Mucosa of rectum (tissue), 2 donors: Measurements from ENCODE around the gene SMAP1.

Experiments
- H3K27ac ChIP-seq, 2 donors: one replicate each; pipeline ENCODE4 v1.7.0; 2013; ENCODE audit warnings: inconsistent platforms in 2 of 2, low read depth in 2 of 2, low read length in 2 of 2
- H3K27me3 ChIP-seq, 2 donors: one replicate each; pipeline ENCODE4 v1.7.0; 2013; ENCODE audit warnings: low read length in 2 of 2; ENCODE audit not compliant: control insufficient read depth in 2 of 2, insufficient read depth in 2 of 2
- H3K36me3 ChIP-seq, 2 donors: one replicate each; pipeline ENCODE4 v1.7.0; 2013; ENCODE audit warnings: low read length in 2 of 2; ENCODE audit not compliant: control insufficient read depth in 2 of 2, insufficient read depth in 2 of 2
- H3K4me1 ChIP-seq, 2 donors: one replicate each; pipeline ENCODE4 v1.7.0; 2013; ENCODE audit warnings: low read length in 2 of 2, mild to moderate bottlenecking in 1 of 2; ENCODE audit not compliant: control insufficient read depth in 2 of 2, insufficient read depth in 2 of 2
- H3K4me3 ChIP-seq, 2 donors: one replicate each; pipeline ENCODE4 v1.7.0; 2013; ENCODE audit warnings: low read length in 2 of 2
- H3K9ac ChIP-seq, 2 donors: one replicate each; pipeline ENCODE4 v1.7.0; 2013; ENCODE audit warnings: low read length in 2 of 2, low read depth in 1 of 2, mild to moderate bottlenecking in 1 of 2
- H3K9me3 ChIP-seq, 2 donors: one replicate each; pipeline ENCODE4 v1.7.0; 2013; ENCODE audit warnings: low read length in 2 of 2; ENCODE audit not compliant: control insufficient read depth in 2 of 2
- donor health status: healthy.
- donor health status: Normal muscosa, but diverticular disease.

The SMAP1 gene

DNA sequence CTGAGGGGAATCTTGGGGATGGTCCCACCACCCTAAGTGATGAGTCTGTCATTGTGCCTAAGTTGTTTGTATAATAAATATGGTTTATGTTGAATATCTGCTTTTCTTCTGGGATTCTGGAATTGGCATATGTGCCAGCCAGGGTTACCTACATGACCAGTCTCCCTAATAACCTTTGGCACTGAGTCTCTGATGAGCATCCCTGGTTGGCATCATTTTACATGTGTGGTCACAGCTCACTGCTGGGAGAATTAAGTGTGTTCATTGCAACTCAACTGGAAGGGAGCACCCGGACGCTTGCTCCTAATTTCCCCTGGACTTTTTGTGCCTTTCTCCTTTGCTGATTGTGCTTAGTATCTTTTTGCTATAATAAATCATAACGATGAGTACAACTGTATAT, 8.1 kb downstream of the SMAP1 start:
- Histone ChIP-seq H3K4me3 (no peak overlapping the region), H3K9me3 (no peaks in the 10 kb centered on the region), H3K9ac (no peak overlapping the region), H3K4me1 (peaks cover 2 to 16% of the 10 kb centered on the region in 2 donors), H3K36me3 (no peaks in the 10 kb centered on the region), H3K27me3 (no peaks in the 10 kb centered on the region), H3K27ac (no peak overlapping the region)

DNA sequence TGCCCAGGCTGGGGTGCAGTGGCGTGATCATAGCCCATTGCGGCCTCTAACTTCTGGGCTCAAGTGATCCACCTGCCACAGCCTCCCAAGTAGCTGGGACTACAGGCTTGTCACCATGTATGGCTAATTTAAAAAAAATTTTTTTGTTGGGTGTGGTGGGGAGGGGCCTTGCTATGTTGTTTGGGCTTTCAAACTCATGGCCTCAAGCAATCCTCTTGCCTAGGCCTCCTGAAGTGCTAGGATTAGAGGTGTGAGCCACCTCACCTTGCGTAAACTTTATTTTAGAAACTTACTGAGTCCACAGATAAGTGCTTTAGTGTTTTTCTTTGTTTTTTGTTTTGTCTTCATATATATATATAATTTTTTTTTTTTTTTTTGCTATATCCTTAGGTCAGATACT, 9.1 kb downstream of the SMAP1 start:
- Histone ChIP-seq H3K36me3 (no peaks in the 10 kb centered on the region), H3K27me3 (no peaks in the 10 kb centered on the region), H3K9ac (no peak overlapping the region), H3K9me3 (no peaks in the 10 kb centered on the region), H3K27ac (no peak overlapping the region), H3K4me3 (no peak overlapping the region), H3K4me1 (peaks cover 2 to 12% of the 10 kb centered on the region in 2 donors)

DNA sequence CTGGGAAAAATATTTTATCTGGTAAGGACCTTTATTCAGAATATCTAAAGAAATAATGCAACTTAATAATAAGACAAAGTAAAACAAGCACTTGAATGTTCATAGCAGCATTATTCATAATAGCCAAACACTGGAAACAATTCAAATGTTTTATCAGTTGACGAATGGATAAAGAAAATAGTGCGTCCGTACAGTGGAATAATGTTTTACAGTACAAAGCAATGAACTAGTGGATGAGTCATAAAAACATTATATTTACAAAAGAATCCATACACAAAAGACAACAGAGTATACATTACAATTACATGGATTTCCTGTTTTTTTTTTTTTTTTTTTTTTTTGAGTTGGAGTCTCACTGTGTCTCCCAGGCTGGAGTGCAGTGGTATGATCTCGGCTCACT, 12.7 kb downstream of the SMAP1 start:
- H3K27ac ChIP-seq = no peak overlapping the region
- peaks cover 2% of the 10 kb centered on the region in 2 donors for H3K4me1 ChIP-seq
- H3K9ac ChIP-seq = no peak overlapping the region
- H3K27me3 ChIP-seq = no peaks in the 10 kb centered on the region
- H3K4me3 ChIP-seq = no peak overlapping the region
- H3K36me3 ChIP-seq = no peaks in the 10 kb centered on the region
- no peaks in the 10 kb centered on the region for H3K9me3 ChIP-seq

DNA sequence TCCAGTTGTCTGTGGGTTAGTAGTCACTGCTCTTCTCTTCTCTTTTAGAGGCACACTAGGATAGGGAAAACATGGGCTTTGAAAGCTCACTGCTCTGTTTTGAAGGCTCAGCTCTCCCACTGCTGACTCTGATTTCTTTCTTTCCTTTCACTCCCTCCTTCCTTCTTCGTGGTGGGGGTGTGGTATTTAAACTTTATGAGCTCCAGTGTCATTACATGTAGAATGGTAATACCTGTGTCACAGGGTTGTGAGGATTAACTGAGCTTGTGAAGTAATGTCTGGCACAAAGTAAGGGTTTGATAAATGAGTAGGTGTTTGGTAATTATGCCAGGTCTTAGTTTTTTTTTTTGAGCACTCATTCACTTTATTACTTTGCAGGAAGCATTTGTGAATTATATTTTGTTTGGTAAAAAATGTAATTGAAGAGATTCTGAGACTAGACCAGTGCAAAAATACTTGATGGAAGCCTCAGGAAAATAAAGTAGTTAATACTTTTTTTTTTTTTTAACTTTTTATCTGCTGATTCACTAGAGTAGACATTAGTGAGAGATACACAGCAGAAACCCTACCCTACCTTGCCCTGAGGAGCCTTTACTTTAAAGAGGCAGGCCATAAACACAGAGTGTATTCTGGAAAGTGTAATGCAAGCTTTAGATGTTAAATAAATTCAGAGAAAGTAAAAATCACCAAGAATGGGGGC, 17.3 kb downstream of the SMAP1 start:
- Histone ChIP-seq H3K4me3 (no peak overlapping the region), H3K4me1 (peaks cover 2 to 4% of the 10 kb centered on the region in 2 donors), H3K27ac (no peak overlapping the region), H3K27me3 (no peaks in the 10 kb centered on the region), H3K36me3 (no peaks in the 10 kb centered on the region), H3K9ac (no peak overlapping the region), H3K9me3 (no peaks in the 10 kb centered on the region)

DNA sequence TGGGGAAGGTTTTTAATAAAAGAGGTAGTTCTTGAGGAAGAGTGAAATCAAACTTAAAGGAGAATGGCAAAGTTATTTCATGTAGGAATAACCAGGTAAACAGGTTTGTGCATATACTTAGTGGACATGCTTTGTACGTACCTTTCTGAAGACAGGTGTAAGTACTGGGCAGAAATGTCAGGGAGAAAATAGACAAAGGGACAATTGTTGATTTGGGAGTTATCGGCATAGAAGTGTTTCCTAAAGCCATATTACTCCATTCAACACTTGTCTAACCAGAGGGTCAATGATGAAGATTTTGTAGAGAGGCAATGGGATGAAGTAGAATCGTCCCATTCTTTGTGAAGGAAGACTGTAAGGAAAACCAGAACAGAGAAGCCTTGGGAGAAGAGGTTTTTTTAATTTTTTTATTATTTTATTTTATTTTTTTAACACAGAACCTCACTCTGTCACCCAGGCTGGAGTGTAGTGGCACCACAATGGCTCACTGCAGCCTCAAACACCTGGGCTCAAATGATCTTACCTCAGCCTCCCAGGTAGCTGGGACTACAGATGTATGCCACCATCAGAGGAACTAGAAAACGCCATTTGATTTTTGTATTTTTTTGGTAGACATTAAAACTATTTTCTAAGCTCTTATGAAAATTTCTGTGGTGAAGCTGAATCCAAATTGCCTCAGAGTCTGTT, 18.0 kb downstream of the SMAP1 start:
- H3K36me3 ChIP-seq = no peaks in the 10 kb centered on the region
- no peaks in the 10 kb centered on the region for H3K9me3 ChIP-seq
- no peaks in the 10 kb centered on the region for H3K27me3 ChIP-seq
- no peak overlapping the region for H3K27ac ChIP-seq
- peaks cover 2 to 4% of the 10 kb centered on the region in 2 donors for H3K4me1 ChIP-seq
- H3K9ac ChIP-seq = no peak overlapping the region
- H3K4me3 ChIP-seq = no peak overlapping the region

DNA sequence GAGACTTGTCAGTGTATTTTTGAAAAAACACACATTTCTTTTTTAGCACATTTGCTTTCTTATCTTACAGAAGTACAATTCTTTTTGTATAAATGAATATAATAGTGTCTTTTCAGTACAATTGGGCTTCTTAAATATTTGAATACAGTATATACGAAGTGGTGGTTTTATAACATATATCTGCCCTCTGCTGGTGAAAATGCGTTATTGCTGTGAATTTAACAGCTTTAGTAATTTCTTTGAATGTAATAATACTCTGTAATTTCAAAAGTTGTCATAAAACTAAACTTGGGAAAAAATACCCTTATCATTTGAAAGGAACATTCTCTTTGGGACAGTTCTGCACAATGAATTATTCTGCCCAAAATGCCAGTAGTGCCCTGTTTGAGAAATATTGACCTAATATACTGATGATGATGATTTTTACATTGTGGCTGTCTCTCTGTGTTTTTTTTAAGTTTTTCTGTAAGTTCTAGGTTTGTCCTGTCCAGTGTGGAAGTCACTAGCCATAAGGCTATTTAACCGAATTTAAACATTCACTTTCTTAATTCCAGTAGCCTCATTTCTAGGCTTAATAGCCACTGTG, 19.0 kb downstream of the SMAP1 start:
- Histone ChIP-seq H3K36me3 (no peaks in the 10 kb centered on the region), H3K9ac (no peak overlapping the region), H3K27ac (no peak overlapping the region), H3K27me3 (no peaks in the 10 kb centered on the region), H3K4me1 (peaks cover 2 to 4% of the 10 kb centered on the region in 2 donors), H3K4me3 (no peak overlapping the region), H3K9me3 (no peaks in the 10 kb centered on the region)

DNA sequence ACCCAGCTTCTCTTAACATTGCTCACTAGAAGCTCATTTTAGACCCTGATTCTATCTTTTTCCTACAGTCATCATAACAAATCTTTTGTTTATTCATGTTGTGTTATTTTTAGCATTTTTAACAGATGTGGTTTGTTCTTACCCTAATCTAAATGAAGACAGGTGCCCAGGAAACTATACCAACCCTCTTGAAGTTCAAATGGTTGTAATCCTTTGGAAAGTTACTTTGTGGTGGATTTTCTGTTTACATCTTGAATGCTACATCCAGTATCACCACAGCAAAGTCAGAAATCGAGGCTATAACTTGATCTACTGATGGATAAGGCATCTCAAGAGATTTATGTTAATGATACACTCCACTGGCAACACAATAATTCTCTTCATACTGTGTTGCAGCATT, 26.2 kb downstream of the SMAP1 start:
- Histone ChIP-seq H3K4me1 (no peaks in the 10 kb centered on the region), H3K9ac (no peak overlapping the region), H3K27me3 (no peaks in the 10 kb centered on the region), H3K4me3 (no peak overlapping the region), H3K36me3 (no peaks in the 10 kb centered on the region), H3K9me3 (no peaks in the 10 kb centered on the region), H3K27ac (no peak overlapping the region)

DNA sequence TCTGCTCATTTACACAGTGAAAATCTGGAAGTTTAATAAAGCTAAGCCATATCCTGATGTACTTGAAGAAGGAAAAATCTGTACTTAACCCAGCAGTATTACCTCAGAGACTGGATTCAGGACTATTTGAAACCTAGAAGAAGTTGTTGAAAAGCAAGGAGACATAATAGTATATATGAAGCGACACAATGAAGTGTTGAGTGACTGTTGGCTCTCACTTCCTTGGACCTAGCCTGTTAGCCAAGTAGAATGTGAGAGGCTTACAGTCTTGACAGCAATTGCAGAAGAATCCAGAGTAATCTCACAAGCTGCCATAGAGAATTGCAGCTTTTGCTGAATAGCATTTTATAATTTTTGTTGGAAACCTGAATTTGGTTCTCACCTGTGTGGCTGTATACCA, 26.7 kb downstream of the SMAP1 start:
- Histone ChIP-seq H3K36me3 (peaks cover 0 to 1% of the 10 kb centered on the region in 2 donors), H3K4me3 (no peak overlapping the region)

DNA sequence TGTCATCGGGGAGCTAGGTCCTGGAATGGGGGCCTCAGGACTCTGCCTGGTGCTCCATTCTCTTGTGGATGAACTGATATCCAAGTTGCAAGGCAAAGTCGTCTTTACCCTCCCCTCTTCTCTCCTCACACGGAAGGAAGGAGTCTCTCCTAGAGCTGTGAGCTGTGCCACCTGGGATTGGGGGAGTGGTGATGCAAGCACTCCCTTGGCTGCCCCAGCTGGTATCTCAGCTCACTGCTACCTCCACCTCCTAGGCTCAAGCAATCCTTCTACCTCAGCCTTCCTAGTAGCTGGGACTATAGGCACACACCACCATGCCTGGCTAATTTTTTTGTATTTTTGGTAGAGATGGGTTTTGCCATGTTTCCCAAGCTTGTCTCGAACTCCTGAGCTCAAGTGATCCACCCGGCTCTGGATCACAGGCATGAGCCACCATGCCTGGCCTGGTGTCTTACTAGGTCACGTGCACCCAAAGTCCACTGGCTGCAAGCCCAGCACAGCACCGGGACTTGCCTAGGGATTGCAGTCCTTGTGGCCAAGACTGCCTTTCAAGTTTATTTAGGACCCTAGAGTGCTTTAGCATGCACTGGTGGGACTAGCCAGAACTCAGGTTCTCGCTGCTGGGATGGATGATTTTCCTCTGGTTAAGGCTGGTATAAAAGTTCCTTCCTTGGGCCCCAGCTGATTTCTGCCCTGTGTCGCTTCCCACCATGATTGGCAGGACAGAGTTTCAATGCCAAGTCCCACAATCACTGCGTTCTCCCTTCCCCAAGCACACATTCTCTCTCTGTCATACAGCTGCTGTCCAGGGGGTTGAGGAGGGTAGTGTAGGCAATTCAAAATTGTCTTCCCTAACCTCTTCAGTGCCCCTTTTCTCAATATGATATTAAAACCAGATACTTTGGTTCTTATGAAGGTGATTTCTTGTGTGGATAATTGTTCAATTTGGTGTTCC, 33.5 kb downstream of the SMAP1 start:
- Histone ChIP-seq H3K9me3 (no peaks in the 10 kb centered on the region), H3K4me1 (peaks cover 2 to 4% of the 10 kb centered on the region in 2 donors), H3K27ac (no peak overlapping the region), H3K4me3 (no peak overlapping the region), H3K9ac (no peak overlapping the region), H3K36me3 (peaks cover 3 to 4% of the 10 kb centered on the region in 2 donors), H3K27me3 (no peaks in the 10 kb centered on the region)

More for the DNA sequence above, 26.7 kb downstream of the SMAP1 start:
- Histone ChIP-seq H3K4me1 (no peaks in the 10 kb centered on the region), H3K27me3 (no peaks in the 10 kb centered on the region), H3K27ac (no peak overlapping the region), H3K9ac (no peak overlapping the region), H3K9me3 (no peaks in the 10 kb centered on the region)
